Femur (tissue), 1 donor: ENCODE results near the gene ILKAP.

Experiments
- DNase-seq: peaks from one replicate; pipeline ENCODE4 v3.0.0-alpha.2; 2017

Gene ILKAP

DNA sequence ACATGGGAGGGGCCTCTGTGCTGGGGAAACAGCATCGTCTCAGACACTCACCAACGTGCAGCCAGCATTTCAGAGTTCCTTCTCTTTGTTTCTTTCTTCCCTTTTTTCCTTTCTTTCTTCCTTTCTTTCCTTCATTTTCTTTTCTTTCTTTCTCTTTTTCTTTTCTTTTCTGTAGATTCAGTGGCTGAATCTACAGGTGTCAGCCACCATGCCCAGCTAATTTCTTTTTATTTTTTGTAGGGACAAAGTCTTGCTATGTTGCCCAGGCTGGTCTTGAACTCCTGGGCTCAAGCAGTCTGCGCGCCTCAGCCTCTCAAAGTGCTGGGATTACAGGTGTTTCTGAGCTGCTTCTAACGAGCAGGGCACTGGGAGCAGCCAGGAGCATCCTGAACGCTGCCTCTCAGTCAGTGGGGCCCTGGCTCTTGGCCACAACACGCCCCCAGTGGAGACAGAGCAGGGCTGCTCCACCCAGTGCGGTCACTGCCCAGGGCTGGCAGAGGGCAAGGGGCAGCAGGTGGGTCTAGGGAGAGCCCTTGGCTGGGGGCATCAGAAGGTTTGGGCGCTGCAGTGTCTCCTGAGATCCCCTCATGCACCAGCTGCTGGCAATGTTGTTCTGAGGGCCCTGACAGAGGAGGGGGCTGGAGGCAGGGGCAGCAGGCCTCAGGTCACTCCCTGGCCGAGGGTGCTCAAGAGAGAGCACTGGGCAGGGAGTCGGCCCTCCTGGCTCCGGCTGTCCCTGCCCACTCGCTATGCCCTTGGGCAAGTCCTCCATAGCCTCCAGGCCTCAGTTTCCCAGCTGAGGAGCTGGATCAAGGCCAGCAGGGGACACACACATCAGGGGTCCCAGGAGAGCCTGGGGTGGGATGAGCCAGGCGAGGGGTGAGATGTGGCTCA is 69.7 kb downstream of the ILKAP start:
- no peak for DNase-seq

DNA sequence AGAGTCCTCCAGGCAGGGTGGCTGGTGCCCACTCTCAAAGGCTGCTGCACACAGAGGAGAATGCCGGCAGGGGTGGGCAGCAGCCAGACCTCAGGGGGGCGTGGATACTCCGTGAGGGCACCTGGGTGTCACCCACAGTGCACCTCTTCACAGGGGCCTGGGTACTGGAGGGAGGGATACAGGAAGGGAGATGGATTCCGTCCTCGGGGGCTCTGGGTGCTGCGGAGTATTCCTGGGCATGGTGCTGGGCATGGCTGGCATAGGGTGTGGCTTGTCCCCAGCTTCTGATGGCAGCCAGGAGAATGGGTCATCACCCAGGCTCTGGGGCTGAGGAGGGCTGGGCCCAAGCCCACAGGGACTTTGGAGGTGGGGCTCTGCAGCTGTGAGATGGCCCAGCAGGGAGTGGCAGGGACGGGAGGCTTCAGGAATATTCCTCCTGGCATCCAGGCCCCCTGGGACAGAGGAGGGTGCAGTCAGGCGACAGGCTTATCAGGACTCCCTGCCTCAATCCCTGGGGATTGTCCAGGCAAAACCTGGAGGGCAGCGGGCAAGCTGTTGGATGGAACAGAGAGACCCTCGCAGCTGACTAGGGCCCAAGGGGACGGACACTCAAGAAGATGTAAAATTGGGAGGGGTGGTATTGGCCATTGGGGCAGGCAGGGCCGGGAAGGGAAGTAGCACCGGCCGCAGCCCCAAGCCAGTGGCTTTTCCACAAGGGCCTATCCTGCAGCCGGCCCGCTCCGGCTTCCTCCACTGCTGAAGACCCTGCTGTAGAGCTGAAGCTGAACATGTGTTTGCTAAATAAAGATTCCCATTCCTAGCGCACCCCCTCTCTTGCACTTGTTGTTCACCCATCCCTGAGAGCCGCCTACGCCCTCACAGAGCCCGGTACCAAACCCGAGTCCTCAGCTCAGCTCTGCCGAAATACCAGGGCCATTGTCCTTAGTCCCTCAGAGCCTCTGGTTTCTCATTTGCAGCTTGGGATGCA is 70.7 kb downstream of the ILKAP start:
- DNase-seq = no peak

DNA sequence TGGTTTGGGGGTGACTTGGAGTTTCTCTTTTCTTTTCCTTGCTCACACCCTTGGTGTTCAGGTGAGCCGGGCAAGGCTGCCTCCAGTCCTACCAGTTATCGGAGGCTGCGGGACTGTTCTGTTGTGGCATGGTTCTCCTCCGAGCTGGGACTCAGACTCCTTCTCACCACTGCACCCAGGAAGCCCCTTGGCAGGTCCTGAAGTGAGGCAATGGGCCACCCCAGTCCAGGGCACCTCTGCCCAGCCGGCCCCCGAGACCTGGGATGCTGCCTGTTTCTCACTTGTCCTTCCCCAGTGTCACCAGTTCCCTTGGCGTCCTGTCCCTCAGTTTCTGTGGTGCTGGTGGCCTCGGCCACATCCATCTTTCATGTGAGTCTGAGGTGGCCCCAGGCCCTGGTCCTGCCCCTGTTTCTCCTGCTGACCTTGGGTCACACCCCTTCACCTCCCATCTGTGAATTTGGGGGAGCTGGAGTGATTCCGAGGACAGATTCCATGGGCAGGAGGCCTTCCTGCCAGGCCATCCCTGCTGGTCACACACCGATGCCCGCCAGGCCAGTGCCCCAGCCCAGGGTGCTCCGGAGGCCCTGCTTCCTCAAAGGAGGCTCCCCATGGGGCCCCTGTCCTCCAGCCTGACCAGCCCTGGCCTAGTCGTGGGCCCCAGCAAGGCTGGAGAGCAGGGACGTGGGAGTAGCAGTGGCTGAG is 71.6 kb downstream of the ILKAP start:
- no peak for DNase-seq

DNA sequence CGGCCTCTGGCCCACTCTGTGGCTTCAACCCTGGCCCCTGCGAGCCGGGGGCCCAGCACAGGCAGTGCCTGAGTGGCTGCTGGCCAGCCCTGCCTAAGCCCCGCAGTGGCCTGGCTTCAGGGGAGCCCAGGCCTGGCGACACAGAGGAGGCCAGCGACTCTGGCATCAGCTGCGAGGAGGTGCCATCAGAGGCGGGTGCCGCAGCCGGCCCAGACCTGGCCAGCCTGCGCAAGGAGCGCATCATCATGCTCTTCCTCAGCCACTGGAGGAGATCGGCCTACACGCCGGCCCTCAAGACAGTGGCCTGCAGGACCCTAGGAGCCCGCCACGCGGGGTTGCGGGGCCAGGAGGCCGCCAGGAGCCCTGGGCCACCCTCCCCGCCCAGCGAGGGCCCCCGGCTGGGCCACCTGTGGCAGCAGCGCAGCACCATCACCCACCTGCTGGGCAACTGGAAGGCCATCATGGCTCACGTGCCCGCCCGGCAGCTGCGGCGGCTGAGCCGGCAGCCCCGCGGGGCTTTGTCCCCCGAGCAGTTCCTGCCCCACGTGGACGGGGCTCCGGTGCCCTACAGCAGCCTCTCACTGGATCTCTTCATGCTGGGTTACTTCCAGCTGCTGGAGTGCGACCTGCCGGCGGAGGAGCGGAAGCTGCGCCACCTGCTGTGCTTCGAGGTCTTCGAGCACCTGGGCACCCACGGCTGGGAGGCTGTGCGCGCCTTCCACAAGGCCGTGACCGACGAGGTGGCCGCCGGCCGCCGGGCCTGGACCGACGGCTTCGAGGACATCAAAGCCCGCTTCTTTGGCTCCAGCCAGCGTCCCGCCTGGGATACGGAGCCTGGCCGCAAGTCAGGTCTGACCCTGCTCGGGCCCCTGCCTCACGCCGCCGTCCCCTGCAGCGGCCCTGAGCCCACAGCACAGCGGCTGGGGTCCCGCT is 72.5 kb downstream of the ILKAP start:
- no peak for DNase-seq

DNA sequence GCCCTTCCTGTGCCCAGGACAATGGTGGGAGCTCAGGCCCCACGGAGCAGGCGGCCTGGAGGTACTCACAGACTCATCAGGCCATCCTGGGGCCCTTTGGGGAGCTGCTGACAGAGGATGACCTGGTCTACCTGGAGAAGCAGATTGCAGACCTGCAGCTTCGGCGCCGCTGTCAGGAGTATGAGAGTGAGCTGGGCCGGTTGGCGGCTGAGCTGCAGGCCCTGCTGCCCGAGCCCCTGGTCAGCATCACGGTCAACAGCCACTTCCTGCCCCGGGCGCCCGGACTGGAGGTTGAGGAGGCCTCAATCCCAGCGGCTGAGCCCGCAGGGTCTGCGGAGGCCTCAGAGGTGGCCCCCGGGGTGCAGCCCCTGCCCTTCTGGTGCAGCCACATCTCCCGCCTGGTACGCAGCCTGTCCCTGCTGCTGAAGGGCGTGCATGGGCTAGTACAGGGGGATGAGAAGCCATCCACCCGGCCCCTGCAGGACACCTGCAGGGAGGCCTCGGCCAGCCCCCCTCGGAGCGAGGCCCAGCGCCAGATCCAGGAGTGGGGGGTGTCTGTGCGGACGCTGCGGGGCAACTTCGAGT is 73.3 kb downstream of the ILKAP start:
- no peak for DNase-seq

DNA sequence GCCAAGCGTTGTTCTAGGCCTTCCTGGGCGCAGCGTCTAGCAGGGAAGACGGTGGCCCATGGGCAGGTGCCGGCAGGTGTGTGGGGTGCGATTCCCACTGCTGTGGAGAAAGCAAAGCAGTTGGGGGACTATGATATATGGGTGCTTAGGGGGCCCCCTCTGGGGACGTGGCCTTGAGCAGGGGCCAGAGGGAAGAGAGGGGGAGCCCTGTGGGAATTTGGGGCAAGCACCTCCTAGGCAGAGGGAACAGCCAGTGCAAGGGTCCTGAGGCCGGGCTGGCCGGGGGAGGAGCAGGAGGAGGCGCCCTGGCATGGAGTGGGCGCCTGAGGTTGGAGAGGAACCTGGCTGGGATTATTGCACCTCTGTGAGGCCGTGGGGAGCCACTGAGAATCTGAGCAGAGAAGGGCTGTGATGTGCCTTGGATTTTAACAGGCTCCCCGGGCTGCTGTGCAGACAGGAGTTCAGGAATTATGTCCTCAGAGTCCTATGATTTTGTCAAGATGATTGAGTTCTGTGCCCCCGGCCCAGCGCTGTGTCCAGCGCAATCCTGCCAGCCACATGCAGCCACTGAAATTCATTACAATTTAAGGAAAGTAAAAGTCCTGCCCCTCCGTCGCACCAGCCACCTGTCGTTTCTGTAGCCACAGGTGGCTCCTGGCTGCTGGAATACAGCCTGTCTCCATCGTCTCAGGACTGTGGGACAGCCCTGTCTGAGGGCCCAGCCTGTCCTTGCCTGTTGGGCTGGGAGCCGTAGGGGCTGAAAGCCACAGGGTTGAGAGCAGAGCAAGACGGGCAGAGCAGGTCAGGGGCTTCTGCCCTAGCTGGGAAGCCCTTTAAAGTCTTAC is 74.1 kb downstream of the ILKAP start:
- DNase-seq = no peak

DNA sequence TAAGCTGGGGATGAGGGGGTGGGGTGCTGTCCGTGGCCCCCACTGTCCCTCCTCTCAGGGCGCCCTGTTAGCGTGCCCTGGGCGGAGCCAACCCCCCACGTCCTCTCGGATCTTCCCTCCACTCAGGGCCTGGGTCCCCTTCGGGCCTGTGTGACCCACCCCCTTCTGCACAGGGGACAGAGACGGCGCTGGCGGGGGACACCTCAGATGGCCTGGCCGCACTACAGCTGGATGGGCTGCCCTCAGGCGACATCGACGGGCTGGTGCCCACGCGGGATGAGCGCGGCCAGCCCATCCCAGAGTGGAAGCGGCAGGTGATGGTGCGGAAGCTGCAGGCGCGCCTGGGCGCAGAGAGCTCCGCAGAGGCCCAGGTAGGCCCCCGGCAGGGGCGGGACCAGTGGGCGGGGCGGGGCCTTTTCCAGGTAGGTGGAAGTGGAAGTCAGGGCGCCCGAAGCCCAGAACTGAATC is 74.9 kb downstream of the ILKAP start:
- no peak for DNase-seq

DNA sequence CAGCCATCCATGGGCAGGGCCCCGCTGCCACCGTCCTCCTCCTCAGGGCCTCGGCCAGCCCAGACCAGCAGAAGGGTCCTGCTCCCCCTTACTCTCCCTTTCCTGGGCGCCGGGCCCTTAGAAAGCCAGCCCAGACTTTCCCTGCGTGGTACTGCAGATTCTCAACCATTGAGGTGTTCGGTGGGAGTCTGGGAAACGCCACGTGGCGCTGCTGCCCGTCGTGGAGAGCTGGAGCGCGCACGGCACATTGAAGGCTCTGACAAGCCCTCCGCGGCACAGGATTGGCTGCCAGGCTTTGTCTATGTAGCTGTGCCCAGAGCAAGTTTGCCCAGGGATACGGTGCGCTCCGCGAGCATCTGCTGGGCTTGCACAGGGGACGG is 75.4 kb downstream of the ILKAP start:
- no peak for DNase-seq

DNA sequence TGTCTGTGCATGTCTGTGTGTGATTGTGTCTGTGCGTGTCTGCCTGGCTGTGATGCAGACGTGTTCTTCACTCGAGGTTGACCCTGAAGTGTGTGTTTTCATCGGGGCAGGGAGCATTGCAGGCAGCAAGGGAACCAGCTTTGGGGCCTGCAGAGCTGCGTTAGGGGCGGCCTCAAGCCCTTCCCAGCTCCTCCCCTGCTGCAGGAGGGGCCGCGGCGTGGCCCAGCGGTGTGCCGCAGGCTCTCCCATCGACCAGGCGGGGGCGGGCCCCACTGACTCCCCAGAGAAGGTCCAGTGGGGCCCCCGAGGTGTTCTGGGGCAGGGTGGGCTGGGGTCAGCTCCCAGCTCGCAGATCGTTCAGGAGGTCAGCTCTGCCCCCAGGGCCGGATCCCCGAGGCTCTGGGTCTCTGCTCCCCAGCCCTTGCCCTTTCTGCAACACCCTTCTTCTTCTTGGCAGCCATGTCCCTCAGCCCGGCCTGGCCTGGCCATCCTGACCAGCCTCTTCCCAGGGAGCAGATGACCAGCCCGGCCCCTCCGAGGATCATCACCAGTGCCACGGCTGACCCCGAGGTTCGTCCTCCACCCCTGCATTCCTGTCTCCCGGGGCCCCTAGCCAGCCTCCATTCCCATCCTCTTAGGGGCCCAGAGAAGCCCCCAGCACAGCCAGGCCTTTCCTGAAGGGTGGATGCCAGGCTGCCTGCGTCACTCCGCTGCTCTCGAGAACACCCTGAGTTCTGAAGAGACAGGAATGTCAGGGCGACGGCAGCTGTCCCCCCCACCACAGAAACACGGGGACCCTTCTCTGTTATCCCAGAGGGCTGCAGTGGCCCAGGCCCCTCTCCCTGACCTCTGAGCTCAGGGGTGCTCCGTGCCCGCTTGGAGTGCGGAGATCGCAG is 76.1 kb downstream of the ILKAP start:
- DNase-seq = peak; percentile 64

DNA sequence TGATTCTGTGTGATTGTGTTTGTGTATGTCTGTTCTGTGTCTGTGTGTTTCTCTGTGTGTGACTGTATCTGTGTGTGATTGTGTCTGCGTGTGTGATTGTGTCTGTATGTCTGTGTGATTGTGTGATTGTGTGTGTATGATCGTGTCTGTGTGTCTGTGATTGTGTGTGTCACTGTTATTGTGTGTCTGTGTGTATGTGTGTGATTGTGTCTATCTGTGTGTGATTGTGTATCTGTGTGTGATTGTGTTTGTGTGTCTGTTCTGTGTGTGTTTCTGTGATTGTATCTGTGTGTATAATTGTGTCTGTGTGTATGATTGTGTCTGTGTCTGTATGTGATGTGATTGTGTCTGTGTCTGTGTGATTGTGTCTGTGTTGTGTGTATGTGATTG is 76.7 kb downstream of the ILKAP start:
- DNase-seq = no peak

DNA sequence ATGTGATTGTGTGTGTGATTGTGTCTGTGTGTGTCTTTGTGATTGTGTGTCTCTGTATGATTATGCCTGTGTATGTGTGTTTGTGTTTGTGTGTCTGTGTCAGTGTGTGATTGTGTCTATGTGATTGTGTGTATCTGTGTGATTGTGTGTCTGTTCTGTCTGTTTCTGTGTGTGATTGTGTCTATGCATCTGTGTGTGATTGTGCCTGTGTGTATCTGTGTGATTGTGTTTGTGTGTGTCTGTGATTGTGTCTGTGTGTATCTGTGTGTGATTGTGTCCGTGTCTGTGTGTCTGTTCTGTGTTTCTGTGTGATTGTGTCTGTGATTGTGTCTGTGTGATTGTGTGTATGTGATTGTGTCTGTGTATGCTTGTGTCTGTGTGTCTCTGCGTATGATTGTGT is 77.2 kb downstream of the ILKAP start:
- no peak for DNase-seq

DNA sequence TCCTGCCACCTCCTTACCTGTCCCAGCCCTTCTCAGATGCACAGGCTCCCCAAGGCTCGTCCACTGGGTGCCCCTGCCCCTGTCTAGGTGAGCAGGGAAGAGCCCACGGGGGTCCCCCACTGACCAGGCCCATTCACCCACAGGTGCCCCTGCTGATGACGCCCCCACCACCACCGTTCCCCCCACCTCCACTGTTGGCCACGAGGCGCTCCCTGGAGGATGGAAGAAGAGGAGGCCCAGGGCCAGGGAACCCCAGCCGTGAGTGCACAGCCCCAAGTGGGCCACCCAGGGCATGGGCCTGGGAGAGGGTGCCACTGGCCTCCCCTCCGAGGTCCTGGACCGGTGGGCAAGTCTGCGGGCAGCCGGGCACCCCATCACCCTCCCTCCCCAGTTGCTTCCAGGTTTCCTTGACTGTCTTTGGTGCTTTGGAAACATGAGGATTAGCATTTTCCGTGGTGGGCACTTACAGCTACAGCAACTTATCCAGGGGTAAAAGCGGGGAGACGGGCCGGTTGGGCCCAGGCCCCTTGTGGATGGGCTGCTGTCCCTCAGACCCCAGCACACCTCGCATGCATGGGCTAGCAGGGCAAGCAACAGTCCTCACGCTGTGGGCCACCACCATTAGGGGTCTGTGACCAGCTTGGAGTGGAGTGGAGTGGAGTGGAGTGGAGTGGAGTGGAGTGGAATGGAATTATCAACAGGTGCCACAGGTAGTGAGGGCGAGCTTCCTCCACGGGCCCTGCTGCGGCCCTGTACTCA is 78.2 kb downstream of the ILKAP start:
- DNase-seq = no peak

DNA sequence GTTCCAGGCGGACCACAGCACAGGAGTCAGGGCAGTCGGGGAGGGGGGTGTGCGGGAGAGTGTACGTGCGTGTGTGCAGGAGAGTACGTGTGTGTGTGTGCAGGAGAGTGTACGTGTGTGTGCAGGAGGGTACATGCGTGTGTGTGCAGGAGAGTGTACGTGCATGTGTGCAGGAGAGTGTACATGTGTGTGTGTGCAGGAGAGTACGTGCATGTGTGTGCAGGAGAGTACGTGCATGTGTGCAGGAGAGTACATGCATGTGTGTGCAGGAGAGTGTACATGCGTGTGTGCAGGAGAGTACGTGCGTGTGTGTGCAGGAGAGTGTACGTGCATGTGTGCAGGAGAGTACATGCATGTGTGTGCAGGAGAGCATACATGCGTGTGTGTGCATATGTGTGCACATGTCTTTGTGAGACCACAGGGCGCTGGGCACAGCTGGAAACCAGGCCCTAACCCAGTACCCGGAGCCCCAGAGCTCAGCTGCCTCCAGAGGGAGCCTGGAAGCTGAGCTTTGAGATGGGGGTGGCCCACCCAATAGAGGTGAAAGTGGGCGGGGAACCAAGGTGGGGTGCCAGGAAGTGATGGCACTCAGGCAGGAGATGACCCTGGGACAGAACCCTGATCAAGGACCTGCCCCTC is 78.9 kb downstream of the ILKAP start:
- no peak for DNase-seq

DNA sequence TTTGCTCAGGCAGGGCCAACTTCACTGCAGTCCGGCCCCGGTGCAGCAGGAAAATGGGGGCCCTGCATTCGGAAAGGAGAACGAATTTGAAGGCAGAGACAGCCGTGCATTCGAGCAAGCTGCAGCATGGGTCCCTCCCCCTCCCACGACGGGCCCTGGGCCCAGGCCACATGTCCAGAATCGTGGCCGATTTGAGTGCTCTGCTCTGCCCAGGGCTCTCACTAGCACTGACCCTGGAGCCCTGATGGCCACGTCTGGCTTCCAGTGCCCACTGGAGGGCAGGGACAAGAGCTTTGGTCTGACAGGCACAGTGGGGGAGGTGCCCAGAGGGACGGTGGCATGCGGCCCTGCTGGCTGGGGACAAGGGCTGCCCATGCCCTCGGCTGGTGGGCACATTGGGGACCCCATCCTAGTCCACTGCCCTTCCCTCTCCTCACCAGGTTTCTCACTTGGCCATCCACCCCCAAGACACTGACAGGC is 79.5 kb downstream of the ILKAP start:
- DNase-seq = no peak

DNA sequence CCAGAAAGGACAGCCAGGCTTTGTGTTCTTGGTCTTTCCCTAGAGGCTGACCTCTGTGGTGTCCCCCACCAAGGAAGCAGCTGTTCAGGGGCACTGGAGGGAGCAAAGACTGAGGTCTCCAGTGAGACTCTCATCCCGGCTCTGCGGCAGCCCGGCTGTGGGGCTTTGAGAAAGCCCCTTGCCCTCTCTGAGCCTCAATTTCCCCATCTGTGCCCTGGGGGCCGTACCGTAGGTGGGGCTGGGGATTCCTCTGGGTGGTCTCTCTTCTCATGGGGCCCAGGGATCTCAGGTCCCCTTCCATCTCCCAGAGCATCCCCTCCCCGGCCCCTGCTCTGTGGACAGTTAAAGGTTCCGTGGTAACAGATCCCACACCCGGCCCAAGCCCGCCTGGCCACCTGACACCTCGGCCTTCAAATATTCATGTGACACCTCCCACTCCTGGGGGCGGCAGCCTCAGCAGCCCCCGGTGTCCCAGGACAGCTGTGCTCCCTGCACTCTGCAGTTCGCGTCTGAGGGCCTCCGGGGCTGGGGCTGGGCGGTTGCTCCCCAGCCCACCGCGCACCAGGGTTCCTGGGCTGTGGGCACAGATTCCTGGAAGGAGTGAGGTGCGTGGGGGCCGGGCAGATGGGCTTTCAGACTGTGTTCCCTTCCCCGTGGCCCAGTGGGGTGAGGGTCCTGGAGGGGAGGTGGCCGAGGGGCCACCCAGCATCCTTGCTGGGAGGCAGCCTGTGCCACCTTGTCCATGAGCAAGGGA is 80.1 kb downstream of the ILKAP start:
- DNase-seq = no peak

DNA sequence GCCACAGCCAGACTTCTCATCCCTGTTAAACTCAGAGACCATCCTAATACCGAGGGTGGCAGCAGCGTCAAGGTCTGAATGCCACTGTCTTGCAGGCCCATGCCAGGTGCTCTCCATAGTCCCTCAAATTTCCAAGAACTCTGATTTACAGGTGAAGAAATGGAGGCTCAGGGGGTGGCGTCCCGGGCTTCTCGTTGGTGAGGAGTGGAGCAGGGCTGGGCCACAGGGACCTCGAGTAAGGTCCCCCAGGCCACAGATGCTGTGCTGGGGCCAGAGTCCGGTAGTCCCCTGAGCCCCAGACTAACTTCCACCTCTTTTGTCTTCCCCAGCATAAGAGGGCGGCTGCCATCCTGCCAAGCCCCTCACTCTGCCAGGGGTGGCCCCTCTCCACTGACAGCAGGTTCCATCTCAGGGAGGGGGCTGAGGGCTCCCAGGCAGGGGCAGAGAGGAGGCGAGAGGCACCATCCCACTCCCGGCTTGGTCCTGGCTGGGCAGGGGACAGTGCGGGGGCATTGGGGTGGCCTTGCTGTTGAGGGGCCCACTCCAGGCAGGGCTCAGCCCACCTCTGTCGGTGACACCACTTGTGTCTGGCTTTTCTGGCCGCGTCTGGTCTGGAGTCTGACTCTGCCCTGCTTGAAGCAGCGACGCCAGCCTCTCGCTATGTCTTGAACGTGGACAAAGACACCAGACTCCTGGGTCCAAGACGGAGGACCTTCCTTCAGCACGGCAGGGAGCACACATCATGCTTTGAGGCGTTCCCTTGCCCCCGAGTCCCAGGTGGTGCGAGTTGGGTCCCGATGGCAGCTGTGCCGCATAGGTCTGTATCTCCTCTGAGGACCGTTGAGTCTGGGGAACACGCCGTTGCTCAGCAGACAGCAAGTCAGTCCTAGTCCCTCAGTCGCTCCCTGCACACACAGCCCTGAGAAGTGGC is 80.9 kb downstream of the ILKAP start:
- no peak for DNase-seq
